ENCODE measurements around the gene FARP1.

Gene FARP1

GRCh38 chr13:98172590-98173422 lies 29.9 kb downstream of the FARP1 start:
- no peak overlapping the region for H3K4me2 ChIP-seq
- no peak overlapping the region for H3K4me3 ChIP-seq (IDR thresholded peaks at IDR 0.05; ENCODE audit: insufficient read depth, low read depth, low read length)
- H3K27me3 ChIP-seq (ENCODE audit: insufficient read depth, low read depth): no peaks in the 10 kb centered on the region
- no peak overlapping the region for H3K9ac ChIP-seq
- H3K36me3 ChIP-seq (ENCODE audit: insufficient read depth): no peaks in the 10 kb centered on the region
- H3K4me1 ChIP-seq (ENCODE audit: low read depth, poor library complexity, severe bottlenecking): no peaks in the 10 kb centered on the region
- H2AFZ ChIP-seq (ENCODE audit: low read depth): no peak overlapping the region
- H3K79me2 ChIP-seq (ENCODE audit: insufficient read depth, low read depth): no peaks in the 10 kb centered on the region
- TF ChIP-seq CTCF (conservative IDR thresholded peaks at IDR 0.05; ENCODE audit: low read depth, low read length): no peak
- no peaks in the 10 kb centered on the region for H4K20me1 ChIP-seq (ENCODE audit: insufficient read depth)
- no peak overlapping the region for H3K27ac ChIP-seq

DNA sequence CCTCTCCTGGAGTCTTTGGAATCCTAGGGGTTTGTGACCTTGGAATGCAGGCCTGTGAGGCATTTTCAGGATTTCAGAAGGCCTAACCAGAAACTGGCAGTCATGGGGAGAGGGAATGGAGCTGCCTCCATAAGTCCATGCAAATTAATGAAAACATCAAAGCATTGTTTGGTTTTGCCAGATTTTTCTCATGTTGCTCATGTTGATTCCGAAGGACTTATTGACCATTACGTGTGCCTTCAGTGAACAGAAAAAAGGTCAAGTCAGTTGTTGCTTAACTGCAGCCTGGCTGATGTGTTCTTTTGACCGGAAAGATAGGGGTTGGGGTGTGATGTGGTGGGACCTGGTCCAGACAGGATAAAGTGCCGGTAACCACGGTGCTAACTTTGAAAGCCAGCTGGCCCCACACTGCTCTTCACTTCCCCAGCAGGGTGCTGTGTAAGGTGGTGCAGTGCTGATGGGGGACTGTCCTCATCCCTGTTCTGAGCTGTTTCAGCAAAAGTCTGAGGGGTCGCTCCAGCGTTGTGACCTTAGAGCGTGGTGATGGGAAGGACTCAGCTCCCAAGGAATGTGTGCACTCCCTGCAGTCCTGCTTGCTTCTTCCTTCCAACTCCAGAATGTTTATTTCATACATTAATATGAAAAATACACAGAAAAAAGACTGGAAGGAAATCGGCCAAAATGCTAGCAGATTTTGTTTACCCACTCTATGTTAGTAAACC lies 30.7 kb downstream of the FARP1 start:
- Histone ChIP-seq H3K27ac (no peak overlapping the region), H3K4me2 (no peak overlapping the region), H3K79me2 (ENCODE audit: insufficient read depth, low read depth) (no peaks in the 10 kb centered on the region), H3K4me3 (IDR thresholded peaks at IDR 0.05; ENCODE audit: insufficient read depth, low read depth, low read length) (no peak overlapping the region), H3K36me3 (ENCODE audit: insufficient read depth) (no peaks in the 10 kb centered on the region), H4K20me1 (ENCODE audit: insufficient read depth) (no peaks in the 10 kb centered on the region), H3K4me1 (ENCODE audit: low read depth, poor library complexity, severe bottlenecking) (no peaks in the 10 kb centered on the region), H3K9ac (no peak overlapping the region), H3K27me3 (ENCODE audit: insufficient read depth, low read depth) (no peaks in the 10 kb centered on the region), H2AFZ (ENCODE audit: low read depth) (no peak overlapping the region)
- TF ChIP-seq CTCF (conservative IDR thresholded peaks at IDR 0.05; ENCODE audit: low read depth, low read length): no peak

- no peaks in the 10 kb centered on the region for H3K27me3 ChIP-seq (ENCODE audit: insufficient read depth, low read depth)
- H3K36me3 ChIP-seq (ENCODE audit: insufficient read depth): no peaks in the 10 kb centered on the region
- H3K9ac ChIP-seq: no peak overlapping the region
- no peaks in the 10 kb centered on the region for H3K4me1 ChIP-seq (ENCODE audit: low read depth, poor library complexity, severe bottlenecking)
- no peak for TF ChIP-seq CTCF (conservative IDR thresholded peaks at IDR 0.05; ENCODE audit: low read depth, low read length)
- no peak overlapping the region for H3K4me3 ChIP-seq (IDR thresholded peaks at IDR 0.05; ENCODE audit: insufficient read depth, low read depth, low read length)
- H3K27ac ChIP-seq: no peak overlapping the region
- no peak overlapping the region for H2AFZ ChIP-seq (ENCODE audit: low read depth)
- H3K79me2 ChIP-seq (ENCODE audit: insufficient read depth, low read depth): no peaks in the 10 kb centered on the region
- no peak overlapping the region for H3K4me2 ChIP-seq
- no peaks in the 10 kb centered on the region for H4K20me1 ChIP-seq (ENCODE audit: insufficient read depth)
Measured at GRCh38 chr13:98174307-98174706, 31.4 kb downstream of the FARP1 start.

- H3K9ac ChIP-seq: no peak overlapping the region
- no peaks in the 10 kb centered on the region for H4K20me1 ChIP-seq (ENCODE audit: insufficient read depth)
- H3K4me1 ChIP-seq (ENCODE audit: low read depth, poor library complexity, severe bottlenecking): no peaks in the 10 kb centered on the region
- H3K36me3 ChIP-seq (ENCODE audit: insufficient read depth): no peaks in the 10 kb centered on the region
- no peak overlapping the region for H3K4me3 ChIP-seq (IDR thresholded peaks at IDR 0.05; ENCODE audit: insufficient read depth, low read depth, low read length)
- no peaks in the 10 kb centered on the region for H3K79me2 ChIP-seq (ENCODE audit: insufficient read depth, low read depth)
- no peaks in the 10 kb centered on the region for H3K27me3 ChIP-seq (ENCODE audit: insufficient read depth, low read depth)
- no peak for TF ChIP-seq CTCF (conservative IDR thresholded peaks at IDR 0.05; ENCODE audit: low read depth, low read length)
- no peak overlapping the region for H2AFZ ChIP-seq (ENCODE audit: low read depth)
- H3K27ac ChIP-seq: no peak overlapping the region
- H3K4me2 ChIP-seq: no peak overlapping the region
Measured at GRCh38 chr13:98175043-98175442, 32.1 kb downstream of the FARP1 start.
